GM21447 (cell line): ENCODE data around the gene GLMN.

Experiments
- ATAC-seq: cut with Tn5 transposase; IDR thresholded peaks from one replicate; pipeline ENCODE4 v1.9.1; 2021; ENCODE audit not compliant: unreplicated experiment

Gene GLMN

GRCh38 chr1:92298573-92299476 is at the start of gene GLMN, which contains the start of gene RPAP2:
Gene GLMN, minus strand, starts transcription at chr1:92298987. Its CDS starts 988 bp downstream, at chr1:92297999.
Gene RPAP2, plus strand, starts transcription at chr1:92299059. Its CDS starts 15 bp downstream, at chr1:92299074.
- peak; percentile 96 for ATAC-seq

GRCh38 chr1:92346866-92347640 is 48.3 kb upstream of the GLMN start:
- no peak for ATAC-seq

GRCh38 chr1:92343061-92343460 is 44.3 kb upstream of the GLMN start:
- no peak for ATAC-seq

GRCh38 chr1:92342401-92342800 is 43.6 kb upstream of the GLMN start:
- no peak for ATAC-seq

- ATAC-seq = no peak
Measured at GRCh38 chr1:92340154-92340553, 41.4 kb upstream of the GLMN start.

GRCh38 chr1:92333668-92334067 is 34.9 kb upstream of the GLMN start:
- no peak for ATAC-seq

- ATAC-seq = no peak
Measured at GRCh38 chr1:92329347-92330129, 30.8 kb upstream of the GLMN start.

- no peak for ATAC-seq
Measured at GRCh38 chr1:92327794-92328193, 29.0 kb upstream of the GLMN start.

- no peak for ATAC-seq
Measured at GRCh38 chr1:92326681-92327080, 27.9 kb upstream of the GLMN start.

- no peak for ATAC-seq
Measured at GRCh38 chr1:92324784-92325183, 26.0 kb upstream of the GLMN start.

- no peak for ATAC-seq
Measured at GRCh38 chr1:92323473-92324453, 25.0 kb upstream of the GLMN start.

- no peak for ATAC-seq
Measured at GRCh38 chr1:92317836-92318493, 19.2 kb upstream of the GLMN start.

GRCh38 chr1:92315766-92316599 is 17.2 kb upstream of the GLMN start:
- ATAC-seq = no peak

- ATAC-seq = no peak
Measured at GRCh38 chr1:92314024-92314423, 15.2 kb upstream of the GLMN start.

GRCh38 chr1:92310185-92310597 is 11.4 kb upstream of the GLMN start:
- no peak for ATAC-seq

GRCh38 chr1:92307980-92308379 is 9.2 kb upstream of the GLMN start:
- ATAC-seq = no peak

- no peak for ATAC-seq
Measured at GRCh38 chr1:92306020-92306419, 7.2 kb upstream of the GLMN start.

GRCh38 chr1:92301021-92301420 is 2.2 kb upstream of the GLMN start:
- ATAC-seq = no peak
